Cardiac septum (tissue), 1 donor: ENCODE measurements around the gene PRLHR. TPM values are rescaled to one million over a fixed set of nuclear protein-coding genes. Genes with fewer than 3 reads are reported as not detected.

ENCODE experiments used
- total RNA-seq: library from RNA; stranded (reverse); fragmentation: NEBNext Ultra II Directional; extraction: Animal tissue kit (Norgen Biotek cat#: 25700); gene quantifications from one replicate; pipeline ENCODE4 v1.2.1, GENCODE V29; 2021
- donor health status: DM: no; HTN: no; CAD: no.

PRLHR gene
- total RNA-seq, 1 donor from 2014 or later: not detected

Other genes with a start within 250 kb of the PRLHR start
- 31.6 TPM for gene CACUL1, start 159.3 kb upstream of the PRLHR start, total RNA-seq